Kidney (tissue), 14 donors: ENCODE measurements around the gene TIPRL. TPM values are rescaled to one million over a fixed set of nuclear protein-coding genes. Genes with fewer than 3 reads are reported as not detected.
A peak's percentile ranks its signal among the peaks of the same experiment; 100 is the strongest.

Experiments
- DNase-seq, 5 donors: peaks; one replicate each; pipeline ENCODE4 v3.0.0-alpha.2; 2013 to 2020
- FAIRE-seq: peaks from 2 replicates; lab custom pipeline; 2012; peaks lifted over from hg19 to GRCh38; lab: Jason Lieb, UNC
- H3K27ac ChIP-seq, 2 donors: one replicate each; pipeline ENCODE4 v1.7.0; 2013; ENCODE audit warnings: low read depth in 2 of 2, low read length in 2 of 2, inconsistent platforms in 1 of 2
- H3K27me3 ChIP-seq: one replicate; pipeline ENCODE4 v1.7.1; 2013; ENCODE audit warnings: low read length, inconsistent platforms; ENCODE audit not compliant: control insufficient read depth, insufficient read depth
- H3K36me3 ChIP-seq, 3 donors: one replicate each; pipeline versions ENCODE4 v1.7.0 to v1.7.1; 2013; ENCODE audit warnings: low read length in 3 of 3, control low read depth in 1 of 3, inconsistent platforms in 1 of 3; ENCODE audit not compliant: insufficient read depth in 3 of 3, control insufficient read depth in 2 of 3
- H3K4me1 ChIP-seq, 3 donors: one replicate each; pipeline versions ENCODE4 v1.7.0 to v1.7.1; 2013; ENCODE audit warnings: low read length in 3 of 3, inconsistent platforms in 1 of 3, low read depth in 1 of 3; ENCODE audit not compliant: control insufficient read depth in 2 of 3, insufficient read depth in 2 of 3
- H3K4me3 ChIP-seq, 3 donors: one replicate each; pipeline versions ENCODE4 v1.7.0 to v1.8.1; 2013; ENCODE audit warnings: low read length in 3 of 3, control low read depth in 1 of 3, inconsistent platforms in 1 of 3
- H3K9ac ChIP-seq, 3 donors: one replicate each; pipeline versions ENCODE4 v1.7.0 to v1.7.1; 2013; ENCODE audit warnings: low read length in 3 of 3, control low read depth in 1 of 3, inconsistent platforms in 1 of 3
- H3K9me3 ChIP-seq, 3 donors: one replicate each; pipeline versions ENCODE4 v1.7.0 to v1.7.1; 2013; ENCODE audit warnings: low read length in 3 of 3, control low read depth in 1 of 3, inconsistent platforms in 1 of 3; ENCODE audit not compliant: control insufficient read depth in 2 of 3, insufficient read depth in 1 of 3
- intact Hi-C: fragments of 100-400 bp; cut with DNase I; formaldehyde crosslinking; loops from one replicate; pipeline ENCODE4 v1.11.1; 2022
- polyA plus RNA-seq: library from polyadenylated mRNA; stranded (reverse); fragments of 350-450 nt; fragmentation: Illumina TruSeq; extraction: RNeasy Lipid Tissue Mini Kit (QIAGEN cat#74804); gene quantifications from one replicate; pipeline ENCODE4 v1.2.3, GENCODE V29; 2014; ENCODE audit warnings: low read depth, low replicate concordance; ENCODE audit not compliant: insufficient read depth
- total RNA-seq: library from RNA; stranded (reverse); fragmentation: NEBNext Ultra II Directional; extraction: Animal tissue kit (Norgen Biotek cat#: 25700); gene quantifications from one replicate; pipeline ENCODE4 v1.2.1, GENCODE V29; 2021
- TF ChIP-seq, protein P1 (sequence below): IDR thresholded peaks from 3 replicates; pipeline ENCODE4 v1.5.1; 2012; ENCODE audit warnings: mild to moderate bottlenecking, moderate library complexity, borderline replicate concordance; ENCODE audit not compliant: insufficient read depth; ENCODE audit errors: extremely low read depth
- donor health status: control.
- donor health status: control.
- donor health status: control.
- donor health status: control.
- donor health status: control.
- donor health status: DM: yes; HTN: yes; CAD: no.
- donor health status: Normal renal cell carcinoma (clear cell type).

TIPRL gene
- total and polyA plus RNA-seq, 2 donors from 2014 or later = 20.7 to 26.3 TPM

DNA sequence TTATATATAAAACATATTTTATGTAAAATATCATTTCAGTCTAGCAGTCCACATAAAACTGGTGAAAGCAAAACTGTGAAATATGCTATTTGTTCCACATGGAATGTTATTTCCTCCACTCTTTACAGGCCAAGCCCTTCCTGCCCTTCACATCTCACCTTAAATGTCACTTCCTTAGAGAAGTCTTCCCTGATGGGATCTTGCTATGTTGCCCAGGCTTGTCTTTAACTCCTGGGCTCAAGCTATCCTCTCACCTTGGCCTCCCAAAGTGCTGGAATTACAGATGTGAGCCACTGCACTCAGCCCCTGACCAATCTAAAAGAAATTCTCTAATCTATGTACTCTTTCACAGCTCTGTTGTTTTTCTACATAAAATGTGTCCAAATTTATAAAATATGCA lies 39.7 kb upstream of the TIPRL start:
- peaks cover under 1 to 9% (median 5%) of the 10 kb centered on the region in 3 donors for H3K4me1 ChIP-seq
- TF ChIP-seq, protein P1, sequence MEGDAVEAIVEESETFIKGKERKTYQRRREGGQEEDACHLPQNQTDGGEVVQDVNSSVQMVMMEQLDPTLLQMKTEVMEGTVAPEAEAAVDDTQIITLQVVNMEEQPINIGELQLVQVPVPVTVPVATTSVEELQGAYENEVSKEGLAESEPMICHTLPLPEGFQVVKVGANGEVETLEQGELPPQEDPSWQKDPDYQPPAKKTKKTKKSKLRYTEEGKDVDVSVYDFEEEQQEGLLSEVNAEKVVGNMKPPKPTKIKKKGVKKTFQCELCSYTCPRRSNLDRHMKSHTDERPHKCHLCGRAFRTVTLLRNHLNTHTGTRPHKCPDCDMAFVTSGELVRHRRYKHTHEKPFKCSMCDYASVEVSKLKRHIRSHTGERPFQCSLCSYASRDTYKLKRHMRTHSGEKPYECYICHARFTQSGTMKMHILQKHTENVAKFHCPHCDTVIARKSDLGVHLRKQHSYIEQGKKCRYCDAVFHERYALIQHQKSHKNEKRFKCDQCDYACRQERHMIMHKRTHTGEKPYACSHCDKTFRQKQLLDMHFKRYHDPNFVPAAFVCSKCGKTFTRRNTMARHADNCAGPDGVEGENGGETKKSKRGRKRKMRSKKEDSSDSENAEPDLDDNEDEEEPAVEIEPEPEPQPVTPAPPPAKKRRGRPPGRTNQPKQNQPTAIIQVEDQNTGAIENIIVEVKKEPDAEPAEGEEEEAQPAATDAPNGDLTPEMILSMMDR = no peak
- DNase-seq (no peak), FAIRE-seq (no peak)
- H3K9ac ChIP-seq = no peak overlapping the region
- H3K9me3 ChIP-seq = no peaks in the 10 kb centered on the region
- intact Hi-C loops = no loop called here
- H3K27ac ChIP-seq = no peak overlapping the region
- H3K4me3 ChIP-seq = no peak overlapping the region
- H3K36me3 ChIP-seq = no peaks in the 10 kb centered on the region
- H3K27me3 ChIP-seq = no peaks in the 10 kb centered on the region

DNA sequence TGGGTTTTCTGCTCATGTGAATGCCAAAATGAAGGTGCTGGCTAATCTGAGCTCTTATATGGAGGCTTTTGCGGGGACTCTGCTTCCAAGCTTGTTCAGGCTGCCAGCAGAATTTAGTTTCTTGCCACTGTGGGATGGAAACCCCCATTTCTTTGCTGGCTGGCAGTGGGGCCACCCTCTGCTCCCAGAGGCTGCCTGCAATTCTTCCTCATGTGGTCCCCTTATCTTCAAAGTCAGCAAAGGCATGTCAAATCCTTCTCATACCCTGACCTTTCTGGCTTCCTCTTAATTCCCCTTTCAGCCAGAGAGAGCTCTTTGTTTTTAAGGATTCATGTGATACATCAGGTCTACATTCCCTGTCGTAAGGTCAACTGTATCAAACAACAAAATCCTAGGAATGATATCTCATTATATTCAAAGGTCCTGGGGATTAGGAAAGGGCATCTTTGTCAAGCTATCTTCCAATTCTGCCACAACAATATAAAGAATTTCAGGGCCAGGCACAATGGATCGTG lies 36.8 kb upstream of the TIPRL start:
- intact Hi-C loops = no loop called here
- no peak overlapping the region for H3K27ac ChIP-seq
- no peaks in the 10 kb centered on the region for H3K27me3 ChIP-seq
- no peaks in the 10 kb centered on the region for H3K9me3 ChIP-seq
- FAIRE-seq (no peak), DNase-seq (no peak)
- no peaks in the 10 kb centered on the region for H3K4me1 ChIP-seq
- TF ChIP-seq, protein P1 = no peak
- H3K36me3 ChIP-seq = no peaks in the 10 kb centered on the region
- H3K9ac ChIP-seq = no peak overlapping the region
- H3K4me3 ChIP-seq = no peak overlapping the region

DNA sequence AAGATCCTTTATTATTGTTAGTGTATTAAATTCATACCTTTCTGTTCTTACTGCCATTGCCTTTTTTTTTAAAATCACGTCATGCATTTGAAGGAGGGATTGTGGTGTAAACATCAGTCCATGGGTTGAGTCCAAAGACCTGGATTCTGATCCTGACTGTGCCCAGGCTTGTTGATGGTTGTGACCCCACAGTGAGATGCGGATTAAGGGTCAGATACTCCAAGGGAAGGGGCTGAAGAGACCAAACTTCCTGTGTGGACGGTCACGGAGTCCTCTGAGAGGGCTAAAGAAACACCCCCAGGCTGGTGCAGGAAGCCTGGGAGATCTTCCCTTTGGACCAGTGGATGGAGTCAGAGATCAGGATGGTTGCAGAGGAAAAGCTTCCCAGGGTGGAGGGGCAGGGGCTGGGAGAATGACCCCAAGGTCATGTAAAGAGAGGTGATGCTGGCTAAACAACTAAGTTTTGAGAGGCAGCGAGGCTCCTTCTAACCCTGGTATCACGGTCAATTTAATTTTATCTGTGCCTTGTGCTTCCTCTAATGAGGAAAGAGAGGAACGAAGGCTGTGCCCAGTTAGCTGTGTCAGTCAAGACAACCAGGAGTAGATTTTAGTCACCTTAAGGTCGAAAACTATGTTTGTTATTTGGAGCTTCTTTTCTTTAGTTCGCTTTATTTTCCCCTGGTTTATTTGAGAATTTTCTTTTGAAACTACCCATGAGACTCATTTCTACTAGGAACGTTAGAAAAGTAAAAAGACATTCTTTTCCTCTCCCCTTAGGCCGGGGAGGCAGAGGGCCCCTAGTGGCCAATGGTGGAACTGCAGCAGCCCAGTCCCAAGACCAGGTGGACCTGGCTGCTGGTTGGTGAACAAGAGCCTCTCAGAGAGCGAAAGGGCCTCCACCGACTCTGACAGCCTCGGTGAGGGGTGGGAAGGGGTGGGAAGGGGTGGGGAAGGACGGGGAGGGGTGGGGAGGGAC lies 33.3 kb upstream of the TIPRL start:
- peak; percentile 32 for FAIRE-seq
- Histone ChIP-seq H3K27me3 (no peaks in the 10 kb centered on the region), H3K4me1 (no peaks in the 10 kb centered on the region), H3K9ac (no peak overlapping the region), H3K27ac (no peak overlapping the region), H3K4me3 (no peak overlapping the region), H3K9me3 (no peaks in the 10 kb centered on the region), H3K36me3 (no peaks in the 10 kb centered on the region)
- peak; percentile 90 to 93 (median 90) for DNase-seq
- TF ChIP-seq, protein P1 = peak; percentile 99
- intact Hi-C loops = no loop called here
